ENCODE results near the gene ITGA8. TPM values are rescaled to one million over a fixed set of nuclear protein-coding genes. Genes with fewer than 3 reads are reported as not detected.
A peak's percentile ranks its signal among the peaks of the same experiment; 100 is the strongest.

ITGA8 gene
- total and polyA plus RNA-seq, 2 donors, result 1.3 to 2.8 TPM

DNA sequence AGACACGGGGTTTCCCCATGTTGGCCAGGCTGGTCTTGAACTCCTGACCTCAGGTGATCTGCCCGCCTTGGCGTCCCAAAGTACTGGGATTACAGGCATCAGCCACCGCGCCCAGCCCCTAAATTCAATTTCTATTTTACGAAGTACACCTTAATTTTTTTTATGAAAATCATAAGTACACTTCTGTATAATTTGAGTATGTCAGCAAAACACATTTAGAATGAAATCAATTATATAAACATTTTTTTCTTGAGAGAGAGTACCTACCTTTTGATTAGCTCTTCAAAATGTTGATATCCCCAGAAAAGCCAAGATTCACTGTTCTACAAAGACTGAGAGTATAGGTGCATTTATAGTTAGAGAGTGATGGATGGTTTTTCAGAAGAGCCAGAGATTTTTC, 20.5 kb upstream of the ITGA8 start:
- no peaks in the 10 kb centered on the region for H3K9me3 ChIP-seq (ENCODE audit: control insufficient read depth in 2 of 2, insufficient read depth in 1 of 2, low read length in 1 of 2)
- no peak overlapping the region for H3K4me3 ChIP-seq (ENCODE audit: low read length in 2 of 2)
- H3K4me1 ChIP-seq (ENCODE audit: control insufficient read depth in 2 of 2, insufficient read depth in 2 of 2, low read length in 2 of 2), result no peaks in the 10 kb centered on the region
- 96% methylated on average over 6 of the region's 6 CpGs for WGBS
- H3K27ac ChIP-seq (ENCODE audit: low read depth in 1 of 2, low read length in 1 of 2), result no peak overlapping the region
- no peaks in the 10 kb centered on the region for H3K36me3 ChIP-seq (ENCODE audit: control insufficient read depth in 2 of 2, insufficient read depth in 2 of 2, low read length in 1 of 2)
- H3K27me3 ChIP-seq (ENCODE audit: control insufficient read depth in 2 of 2, insufficient read depth in 1 of 2, low read length in 1 of 2), result no peaks in the 10 kb centered on the region
- DNase-seq (ENCODE audit: low read depth in 6 of 9, low spot score in 9 of 9), result no peak

DNA sequence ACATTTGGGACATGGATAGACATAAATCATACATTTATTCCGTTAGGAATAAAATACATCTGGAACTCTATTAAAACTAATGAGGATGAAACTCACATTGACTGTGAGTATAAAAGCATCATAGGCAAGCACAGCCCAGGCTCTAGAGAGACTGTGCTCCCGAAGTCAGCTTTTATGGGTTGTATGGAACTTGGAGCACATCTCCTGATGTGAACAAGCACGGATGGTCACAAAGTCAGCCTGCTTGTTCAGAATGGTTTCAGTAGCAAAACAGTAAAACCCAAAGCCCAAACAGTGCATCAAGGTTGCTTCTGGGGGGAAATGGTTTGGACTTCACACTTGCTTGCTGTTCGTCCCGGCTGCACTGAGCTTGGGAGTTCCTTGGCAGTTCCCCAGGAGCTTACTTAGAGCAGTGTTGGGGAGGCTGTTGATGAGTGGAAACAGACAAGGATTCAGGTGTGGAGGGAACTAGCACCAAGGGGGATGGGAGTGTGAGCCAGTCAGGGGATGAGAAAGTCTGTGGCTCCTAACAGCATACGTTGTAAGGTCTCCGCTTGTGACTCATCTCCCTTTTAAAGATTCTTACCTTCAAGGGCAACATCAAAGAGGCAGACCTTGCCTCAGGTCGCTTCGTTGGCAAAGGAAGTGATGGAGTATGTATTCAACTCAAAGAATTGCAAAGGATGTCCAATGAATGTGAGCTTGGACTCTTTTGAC, 19.7 kb upstream of the ITGA8 start:
- no peaks in the 10 kb centered on the region for H3K27me3 ChIP-seq (ENCODE audit: control insufficient read depth in 2 of 2, insufficient read depth in 1 of 2, low read length in 1 of 2)
- no peak for DNase-seq (ENCODE audit: low read depth in 6 of 9, low spot score in 9 of 9)
- H3K27ac ChIP-seq (ENCODE audit: low read depth in 1 of 2, low read length in 1 of 2), result no peak overlapping the region
- no peaks in the 10 kb centered on the region for H3K4me1 ChIP-seq (ENCODE audit: control insufficient read depth in 2 of 2, insufficient read depth in 2 of 2, low read length in 2 of 2)
- no peaks in the 10 kb centered on the region for H3K36me3 ChIP-seq (ENCODE audit: control insufficient read depth in 2 of 2, insufficient read depth in 2 of 2, low read length in 1 of 2)
- H3K4me3 ChIP-seq (ENCODE audit: low read length in 2 of 2), result no peak overlapping the region
- 80% methylated on average over 9 of the region's 9 CpGs for WGBS
- H3K9me3 ChIP-seq (ENCODE audit: control insufficient read depth in 2 of 2, insufficient read depth in 1 of 2, low read length in 1 of 2), result no peaks in the 10 kb centered on the region

- WGBS, result 90% methylated on average over 10 of the region's 10 CpGs
- Histone ChIP-seq H3K9me3 (ENCODE audit: control insufficient read depth in 2 of 2, insufficient read depth in 1 of 2, low read length in 1 of 2) (no peaks in the 10 kb centered on the region), H3K27ac (ENCODE audit: low read depth in 1 of 2, low read length in 1 of 2) (no peak overlapping the region), H3K4me1 (ENCODE audit: control insufficient read depth in 2 of 2, insufficient read depth in 2 of 2, low read length in 2 of 2) (no peaks in the 10 kb centered on the region), H3K27me3 (ENCODE audit: control insufficient read depth in 2 of 2, insufficient read depth in 1 of 2, low read length in 1 of 2) (no peaks in the 10 kb centered on the region), H3K4me3 (ENCODE audit: low read length in 2 of 2) (no peak overlapping the region), H3K36me3 (ENCODE audit: control insufficient read depth in 2 of 2, insufficient read depth in 2 of 2, low read length in 1 of 2) (no peaks in the 10 kb centered on the region)
- DNase-seq (ENCODE audit: low read depth in 6 of 9, low spot score in 9 of 9), result no peak
Measured at GRCh38 chr10:15738270-15738925, 18.7 kb upstream of the ITGA8 start.

DNA sequence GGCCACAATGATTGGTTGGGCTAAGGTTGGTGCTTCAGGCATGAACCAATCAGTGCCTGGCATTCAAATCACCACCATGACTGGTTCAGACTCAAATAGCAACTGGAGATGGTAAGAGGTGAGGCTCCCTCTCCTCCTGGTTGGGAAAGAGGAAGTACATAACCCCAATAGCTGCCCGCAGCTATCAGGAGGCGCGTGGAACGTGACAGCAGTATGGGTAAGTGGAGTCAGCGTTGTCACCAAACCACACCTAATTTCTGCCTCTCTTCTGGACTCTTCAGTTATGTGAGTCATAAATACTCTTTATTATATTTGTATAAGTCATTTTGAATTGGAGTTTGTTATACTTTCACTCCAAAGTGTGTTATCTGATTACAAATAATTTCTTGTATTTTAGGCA, 17.9 kb upstream of the ITGA8 start:
- no peaks in the 10 kb centered on the region for H3K4me1 ChIP-seq (ENCODE audit: control insufficient read depth in 2 of 2, insufficient read depth in 2 of 2, low read length in 2 of 2)
- H3K36me3 ChIP-seq (ENCODE audit: control insufficient read depth in 2 of 2, insufficient read depth in 2 of 2, low read length in 1 of 2), result no peaks in the 10 kb centered on the region
- DNase-seq (ENCODE audit: low read depth in 6 of 9, low spot score in 9 of 9), result no peak
- no peaks in the 10 kb centered on the region for H3K27me3 ChIP-seq (ENCODE audit: control insufficient read depth in 2 of 2, insufficient read depth in 1 of 2, low read length in 1 of 2)
- no peaks in the 10 kb centered on the region for H3K9me3 ChIP-seq (ENCODE audit: control insufficient read depth in 2 of 2, insufficient read depth in 1 of 2, low read length in 1 of 2)
- H3K4me3 ChIP-seq (ENCODE audit: low read length in 2 of 2), result no peak overlapping the region
- WGBS, result 87% methylated on average over 5 of the region's 5 CpGs
- no peak overlapping the region for H3K27ac ChIP-seq (ENCODE audit: low read depth in 1 of 2, low read length in 1 of 2)

- 75% methylated on average over 4 of the region's 4 CpGs for WGBS
- Histone ChIP-seq H3K4me3 (ENCODE audit: low read length in 2 of 2) (no peak overlapping the region), H3K27ac (ENCODE audit: low read depth in 1 of 2, low read length in 1 of 2) (no peak overlapping the region), H3K27me3 (ENCODE audit: control insufficient read depth in 2 of 2, insufficient read depth in 1 of 2, low read length in 1 of 2) (no peaks in the 10 kb centered on the region), H3K4me1 (ENCODE audit: control insufficient read depth in 2 of 2, insufficient read depth in 2 of 2, low read length in 2 of 2) (no peaks in the 10 kb centered on the region), H3K36me3 (ENCODE audit: control insufficient read depth in 2 of 2, insufficient read depth in 2 of 2, low read length in 1 of 2) (no peaks in the 10 kb centered on the region), H3K9me3 (ENCODE audit: control insufficient read depth in 2 of 2, insufficient read depth in 1 of 2, low read length in 1 of 2) (no peaks in the 10 kb centered on the region)
- no peak for DNase-seq (ENCODE audit: low read depth in 6 of 9, low spot score in 9 of 9)
Measured at GRCh38 chr10:15735763-15736162, 16.0 kb upstream of the ITGA8 start.

DNA sequence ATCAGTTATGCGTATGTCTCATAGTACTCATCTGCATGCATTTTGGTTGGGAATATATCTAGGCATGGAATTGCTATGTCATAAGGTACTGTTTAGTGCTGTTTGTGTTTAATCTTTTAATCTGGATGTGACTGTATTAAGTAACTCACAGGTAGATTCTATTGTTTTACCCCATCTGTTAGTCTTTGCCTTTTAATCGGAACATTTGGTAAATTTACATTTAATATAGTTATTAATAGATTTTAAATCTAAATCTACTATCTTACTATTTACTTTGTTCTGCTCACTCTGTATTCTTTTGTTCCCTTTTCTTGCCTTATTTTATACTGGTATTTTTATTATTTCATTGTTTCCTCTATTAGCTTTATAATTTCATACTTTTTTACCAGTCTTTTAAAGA, 10.6 kb upstream of the ITGA8 start:
- DNase-seq (ENCODE audit: low read depth in 6 of 9, low spot score in 9 of 9), result no peak
- Histone ChIP-seq H3K27ac (ENCODE audit: low read depth in 1 of 2, low read length in 1 of 2) (no peak overlapping the region), H3K36me3 (ENCODE audit: control insufficient read depth in 2 of 2, insufficient read depth in 2 of 2, low read length in 1 of 2) (no peaks in the 10 kb centered on the region), H3K27me3 (ENCODE audit: control insufficient read depth in 2 of 2, insufficient read depth in 1 of 2, low read length in 1 of 2) (no peaks in the 10 kb centered on the region), H3K9me3 (ENCODE audit: control insufficient read depth in 2 of 2, insufficient read depth in 1 of 2, low read length in 1 of 2) (no peaks in the 10 kb centered on the region), H3K4me3 (ENCODE audit: low read length in 2 of 2) (no peak overlapping the region), H3K4me1 (ENCODE audit: control insufficient read depth in 2 of 2, insufficient read depth in 2 of 2, low read length in 2 of 2) (no peaks in the 10 kb centered on the region)
- 71% methylated on average over 2 of the region's 2 CpGs for WGBS

- no peak overlapping the region for H3K4me3 ChIP-seq (ENCODE audit: low read length in 2 of 2)
- no peaks in the 10 kb centered on the region for H3K27me3 ChIP-seq (ENCODE audit: control insufficient read depth in 2 of 2, insufficient read depth in 1 of 2, low read length in 1 of 2)
- H3K9me3 ChIP-seq (ENCODE audit: control insufficient read depth in 2 of 2, insufficient read depth in 1 of 2, low read length in 1 of 2), result no peaks in the 10 kb centered on the region
- DNase-seq (ENCODE audit: low read depth in 6 of 9, low spot score in 9 of 9), result no peak
- no peak overlapping the region for H3K27ac ChIP-seq (ENCODE audit: low read depth in 1 of 2, low read length in 1 of 2)
- H3K36me3 ChIP-seq (ENCODE audit: control insufficient read depth in 2 of 2, insufficient read depth in 2 of 2, low read length in 1 of 2), result no peaks in the 10 kb centered on the region
- WGBS, result 97% methylated on average over 7 of the region's 7 CpGs
- no peaks in the 10 kb centered on the region for H3K4me1 ChIP-seq (ENCODE audit: control insufficient read depth in 2 of 2, insufficient read depth in 2 of 2, low read length in 2 of 2)
Measured at GRCh38 chr10:15729890-15730289, 10.2 kb upstream of the ITGA8 start.

- WGBS, result 53% methylated on average over 1 of the region's 1 CpG
- Histone ChIP-seq H3K27ac (ENCODE audit: low read depth in 1 of 2, low read length in 1 of 2) (no peak overlapping the region), H3K4me1 (ENCODE audit: control insufficient read depth in 2 of 2, insufficient read depth in 2 of 2, low read length in 2 of 2) (no peaks in the 10 kb centered on the region), H3K4me3 (ENCODE audit: low read length in 2 of 2) (no peak overlapping the region), H3K27me3 (ENCODE audit: control insufficient read depth in 2 of 2, insufficient read depth in 1 of 2, low read length in 1 of 2) (peaks cover 0 to 9% of the 10 kb centered on the region in 2 donors), H3K36me3 (ENCODE audit: control insufficient read depth in 2 of 2, insufficient read depth in 2 of 2, low read length in 1 of 2) (no peaks in the 10 kb centered on the region), H3K9me3 (ENCODE audit: control insufficient read depth in 2 of 2, insufficient read depth in 1 of 2, low read length in 1 of 2) (no peaks in the 10 kb centered on the region)
- no peak for DNase-seq (ENCODE audit: low read depth in 6 of 9, low spot score in 9 of 9)
Measured at GRCh38 chr10:15726042-15726441, 6.3 kb upstream of the ITGA8 start.

DNA sequence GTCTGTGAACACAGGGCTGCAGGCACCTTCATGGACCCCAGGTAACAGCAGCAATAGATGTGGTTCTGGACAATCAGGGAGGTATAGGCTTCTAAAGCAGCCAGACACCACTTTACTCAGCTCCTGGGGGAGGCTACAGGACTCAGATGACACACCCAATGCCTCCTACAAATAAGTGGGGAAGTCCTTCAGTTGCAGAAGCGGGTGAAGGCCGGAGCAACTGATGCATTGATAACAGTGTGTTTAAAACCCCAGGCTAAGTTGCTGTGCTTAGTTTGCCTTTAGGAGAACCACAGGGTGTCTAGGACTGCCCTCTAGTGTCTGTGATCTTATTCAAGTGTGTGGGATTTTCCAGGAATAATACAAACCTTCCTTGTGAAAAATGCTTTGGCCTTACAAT, 5.9 kb upstream of the ITGA8 start:
- no peak overlapping the region for H3K27ac ChIP-seq (ENCODE audit: low read depth in 1 of 2, low read length in 1 of 2)
- H3K27me3 ChIP-seq (ENCODE audit: control insufficient read depth in 2 of 2, insufficient read depth in 1 of 2, low read length in 1 of 2), result peaks cover 3 to 14% of the 10 kb centered on the region in 2 donors
- no peaks in the 10 kb centered on the region for H3K4me1 ChIP-seq (ENCODE audit: control insufficient read depth in 2 of 2, insufficient read depth in 2 of 2, low read length in 2 of 2)
- peak in 1 of 9 donors; percentile 23 for DNase-seq (ENCODE audit: low read depth in 6 of 9, low spot score in 9 of 9)
- no peak overlapping the region for H3K4me3 ChIP-seq (ENCODE audit: low read length in 2 of 2)
- 4% methylated on average over 2 of the region's 2 CpGs for WGBS
- no peaks in the 10 kb centered on the region for H3K9me3 ChIP-seq (ENCODE audit: control insufficient read depth in 2 of 2, insufficient read depth in 1 of 2, low read length in 1 of 2)
- no peaks in the 10 kb centered on the region for H3K36me3 ChIP-seq (ENCODE audit: control insufficient read depth in 2 of 2, insufficient read depth in 2 of 2, low read length in 1 of 2)

Measured in thymus (tissue), 11 donors.